Lower leg skin (tissue), 3 donors: Measurements from ENCODE around the gene USB1.

Source experiments
- POLR2A ChIP-seq, 2 donors: fragments of 450-650 bp; IDR thresholded peaks; one replicate each; pipeline ENCODE4 v1.6.1; 2016 to 2017; ENCODE audit warnings: antibody characterized with exemption in 2 of 2, mild to moderate bottlenecking in 1 of 2, moderate library complexity in 1 of 2
- TF ChIP-seq, protein P1 (sequence below), 3 donors: fragments of 450-650 bp; IDR thresholded peaks; one replicate each; pipeline ENCODE4 v1.5.1; 2016; ENCODE audit warnings: antibody characterized with exemption in 3 of 3, mild to moderate bottlenecking in 3 of 3, moderate library complexity in 2 of 3

DNA sequence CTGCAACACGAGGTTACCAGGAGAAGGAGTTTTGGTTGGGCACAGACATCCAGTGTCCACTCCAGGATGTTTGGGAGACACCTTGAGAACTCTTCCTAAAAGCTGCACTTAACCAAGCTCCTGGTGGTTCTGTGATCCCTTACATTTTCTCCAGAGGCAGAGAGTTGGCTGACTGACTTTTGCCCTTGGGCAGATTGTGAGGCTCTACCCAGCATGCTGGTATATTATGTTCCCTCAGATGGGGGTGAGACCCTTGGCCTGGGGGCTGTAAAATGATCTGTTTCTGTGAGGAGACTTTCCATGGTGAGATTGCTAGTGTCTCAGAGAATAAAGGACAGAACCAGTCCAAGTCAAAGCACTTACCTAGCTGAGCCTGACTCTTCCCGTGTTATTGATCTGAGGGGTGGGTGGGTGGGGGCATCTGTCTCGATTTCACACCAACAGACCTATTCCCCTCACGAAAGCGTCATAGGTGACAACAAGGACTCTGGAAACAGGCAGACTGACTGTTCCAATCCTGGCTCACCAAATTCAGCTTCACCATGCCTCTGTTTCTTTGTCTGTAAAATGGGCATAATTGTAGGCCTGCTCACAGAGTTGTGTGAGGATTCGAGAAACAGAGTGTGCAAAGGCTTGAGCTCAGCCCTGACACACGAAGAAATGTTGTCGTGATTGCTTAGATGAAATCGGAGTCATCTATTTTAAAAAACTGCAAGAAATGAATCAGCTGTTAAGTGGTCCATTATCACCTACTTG, 12.2 kb downstream of the USB1 start:
- TF ChIP-seq, protein P1, sequence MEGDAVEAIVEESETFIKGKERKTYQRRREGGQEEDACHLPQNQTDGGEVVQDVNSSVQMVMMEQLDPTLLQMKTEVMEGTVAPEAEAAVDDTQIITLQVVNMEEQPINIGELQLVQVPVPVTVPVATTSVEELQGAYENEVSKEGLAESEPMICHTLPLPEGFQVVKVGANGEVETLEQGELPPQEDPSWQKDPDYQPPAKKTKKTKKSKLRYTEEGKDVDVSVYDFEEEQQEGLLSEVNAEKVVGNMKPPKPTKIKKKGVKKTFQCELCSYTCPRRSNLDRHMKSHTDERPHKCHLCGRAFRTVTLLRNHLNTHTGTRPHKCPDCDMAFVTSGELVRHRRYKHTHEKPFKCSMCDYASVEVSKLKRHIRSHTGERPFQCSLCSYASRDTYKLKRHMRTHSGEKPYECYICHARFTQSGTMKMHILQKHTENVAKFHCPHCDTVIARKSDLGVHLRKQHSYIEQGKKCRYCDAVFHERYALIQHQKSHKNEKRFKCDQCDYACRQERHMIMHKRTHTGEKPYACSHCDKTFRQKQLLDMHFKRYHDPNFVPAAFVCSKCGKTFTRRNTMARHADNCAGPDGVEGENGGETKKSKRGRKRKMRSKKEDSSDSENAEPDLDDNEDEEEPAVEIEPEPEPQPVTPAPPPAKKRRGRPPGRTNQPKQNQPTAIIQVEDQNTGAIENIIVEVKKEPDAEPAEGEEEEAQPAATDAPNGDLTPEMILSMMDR (IDR thresholded peaks at IDR 0.05): no peak
- no peak for TF ChIP-seq POLR2A (IDR thresholded peaks at IDR 0.05)
